ENCODE data around the gene MIER2.

MIER2 gene

DNA sequence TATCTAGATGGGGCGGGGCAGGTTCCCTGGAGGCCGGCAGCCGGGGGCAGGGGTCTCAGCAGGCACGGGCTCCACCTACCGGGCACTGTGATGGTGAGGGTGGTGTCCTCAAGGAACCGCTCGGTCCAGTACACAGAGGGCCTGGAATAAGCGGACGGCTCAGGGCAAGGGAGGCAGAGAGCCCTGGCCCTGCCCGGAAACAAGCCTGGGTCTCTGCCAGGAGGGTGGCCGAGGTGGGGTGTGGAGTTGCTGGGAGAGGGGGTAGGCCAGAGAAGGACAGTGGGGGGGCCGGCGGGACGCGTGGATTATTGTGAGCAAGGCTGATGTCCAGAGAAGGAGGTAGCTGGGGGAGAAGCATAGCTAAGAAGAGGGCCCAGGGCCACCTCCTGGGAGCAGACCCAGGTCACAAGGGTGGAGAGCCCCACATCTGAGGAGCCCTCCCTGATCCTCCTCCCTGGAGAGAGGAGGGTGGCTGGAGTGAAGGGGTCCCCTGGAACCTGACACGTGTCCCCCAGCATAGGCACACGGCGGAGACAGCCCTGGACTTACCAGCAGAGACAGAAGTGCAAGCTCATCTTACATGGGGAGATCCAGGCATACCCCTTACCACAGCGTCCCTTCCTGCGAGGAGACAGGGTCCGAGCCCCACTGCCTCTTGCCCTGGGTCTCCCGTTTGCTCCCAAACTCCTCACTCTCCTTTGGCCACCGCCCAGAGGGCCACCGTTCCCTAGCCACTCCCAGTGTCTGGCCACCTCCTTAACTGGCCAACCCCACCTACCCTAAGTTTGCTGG is 29.0 kb upstream of the MIER2 start:
- TF ChIP-seq, protein P1, sequence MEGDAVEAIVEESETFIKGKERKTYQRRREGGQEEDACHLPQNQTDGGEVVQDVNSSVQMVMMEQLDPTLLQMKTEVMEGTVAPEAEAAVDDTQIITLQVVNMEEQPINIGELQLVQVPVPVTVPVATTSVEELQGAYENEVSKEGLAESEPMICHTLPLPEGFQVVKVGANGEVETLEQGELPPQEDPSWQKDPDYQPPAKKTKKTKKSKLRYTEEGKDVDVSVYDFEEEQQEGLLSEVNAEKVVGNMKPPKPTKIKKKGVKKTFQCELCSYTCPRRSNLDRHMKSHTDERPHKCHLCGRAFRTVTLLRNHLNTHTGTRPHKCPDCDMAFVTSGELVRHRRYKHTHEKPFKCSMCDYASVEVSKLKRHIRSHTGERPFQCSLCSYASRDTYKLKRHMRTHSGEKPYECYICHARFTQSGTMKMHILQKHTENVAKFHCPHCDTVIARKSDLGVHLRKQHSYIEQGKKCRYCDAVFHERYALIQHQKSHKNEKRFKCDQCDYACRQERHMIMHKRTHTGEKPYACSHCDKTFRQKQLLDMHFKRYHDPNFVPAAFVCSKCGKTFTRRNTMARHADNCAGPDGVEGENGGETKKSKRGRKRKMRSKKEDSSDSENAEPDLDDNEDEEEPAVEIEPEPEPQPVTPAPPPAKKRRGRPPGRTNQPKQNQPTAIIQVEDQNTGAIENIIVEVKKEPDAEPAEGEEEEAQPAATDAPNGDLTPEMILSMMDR (IDR thresholded peaks at IDR 0.05; ENCODE audit: extremely low read depth, missing control alignments): no peak

DNA sequence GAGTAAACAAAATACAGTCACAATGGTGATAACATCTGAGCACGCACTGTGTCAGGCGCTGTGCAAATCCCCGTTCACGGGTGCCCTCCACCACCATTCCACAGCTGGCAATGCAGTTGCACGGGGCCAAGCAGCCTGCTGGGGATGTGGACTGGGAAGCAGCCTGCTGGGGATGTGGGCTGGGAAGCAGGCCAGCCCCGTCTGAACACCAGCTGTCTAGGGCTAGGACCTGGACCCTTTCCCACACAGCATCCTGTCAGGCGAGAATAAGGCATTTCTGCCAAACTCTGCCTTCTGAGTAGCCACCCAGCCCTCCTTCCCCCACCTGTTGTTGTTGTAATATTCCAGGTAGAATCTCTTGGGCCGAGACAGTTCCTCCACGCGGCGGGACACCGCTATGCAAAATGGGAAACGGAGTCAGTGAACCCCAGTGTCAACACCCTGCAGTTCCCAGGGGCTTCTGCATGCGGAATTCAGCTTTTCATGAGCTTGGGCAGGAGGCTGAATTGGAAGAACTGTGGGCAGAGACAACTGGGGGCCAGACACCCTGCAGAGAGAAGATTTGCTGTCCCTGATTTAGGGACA is 27.8 kb upstream of the MIER2 start:
- TF ChIP-seq, protein P1 (IDR thresholded peaks at IDR 0.05; ENCODE audit: extremely low read depth, missing control alignments): no peak
- no peak for DNase-seq (ENCODE audit: low spot score)

More for the DNA sequence above, 29.0 kb upstream of the MIER2 start:
- no peak for DNase-seq (ENCODE audit: low spot score)

DNA sequence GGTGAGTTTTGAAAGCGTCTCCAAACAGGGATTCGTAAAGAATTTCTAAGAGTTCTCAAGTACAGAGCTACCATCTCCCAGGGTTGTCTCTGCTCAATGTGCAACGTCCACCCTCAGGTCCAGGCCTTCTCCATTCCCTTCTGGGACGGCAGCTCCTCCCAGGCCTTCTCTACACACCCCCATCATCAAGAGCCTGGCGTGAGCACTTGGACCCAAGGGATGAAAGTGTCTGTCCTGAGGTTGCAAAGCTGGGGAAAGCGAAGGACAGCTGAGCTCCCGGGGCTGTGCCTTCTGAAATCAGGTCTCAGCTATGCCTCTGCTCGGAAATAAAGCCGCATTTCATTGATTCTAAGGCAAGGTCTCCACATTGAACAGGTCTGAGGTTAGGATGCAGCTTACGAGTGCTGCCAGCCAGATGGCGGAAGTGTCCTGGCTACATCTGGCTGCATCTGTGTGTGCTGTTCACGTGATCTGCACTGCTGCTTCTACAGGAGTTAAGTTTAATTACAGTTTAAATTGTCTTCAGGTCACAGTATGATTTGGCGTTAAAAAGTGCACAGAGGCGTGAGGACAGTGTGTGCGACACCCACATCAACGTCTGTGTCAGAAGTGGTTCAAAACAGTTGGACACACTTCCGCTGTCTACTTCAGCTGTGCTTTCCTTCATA is 27.0 kb upstream of the MIER2 start:
- TF ChIP-seq, protein P1 (IDR thresholded peaks at IDR 0.05; ENCODE audit: extremely low read depth, missing control alignments): no peak
- DNase-seq (ENCODE audit: low spot score): no peak

DNA sequence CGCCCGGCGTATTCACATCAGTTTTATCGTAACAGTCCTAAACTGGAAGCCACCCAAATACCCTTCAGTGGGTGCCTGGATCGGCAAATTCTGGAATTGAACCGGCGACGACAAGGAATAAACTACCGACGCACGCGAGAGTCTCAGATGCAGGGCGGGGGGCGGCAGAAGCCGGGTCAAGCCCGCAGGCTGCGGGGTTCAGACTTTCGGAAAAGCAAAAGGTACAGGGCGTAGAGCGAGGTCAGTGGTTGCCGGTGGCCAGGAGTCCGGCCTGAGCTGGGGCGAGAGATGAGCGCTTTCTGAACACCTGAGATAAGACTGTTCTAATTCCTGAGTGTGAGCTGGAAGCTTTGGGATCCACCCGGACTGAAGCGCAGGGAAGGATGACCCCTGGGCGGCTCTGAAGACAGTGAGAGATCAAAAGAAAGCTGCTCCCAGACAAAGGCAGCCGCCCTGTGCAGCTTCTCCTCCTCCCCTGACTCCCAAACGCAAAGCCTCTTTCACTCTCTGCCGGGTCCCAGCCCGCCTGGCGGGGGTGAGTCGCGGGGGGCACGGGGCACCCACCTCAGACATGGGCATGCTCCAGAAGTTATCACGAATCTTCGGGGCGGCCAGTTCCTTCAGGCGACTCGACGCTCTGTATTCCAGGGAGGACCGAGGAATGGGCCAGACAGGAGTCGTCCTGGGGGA is 26.2 kb upstream of the MIER2 start:
- no peak for DNase-seq (ENCODE audit: low spot score)
- TF ChIP-seq, protein P1 (IDR thresholded peaks at IDR 0.05; ENCODE audit: extremely low read depth, missing control alignments): no peak

DNA sequence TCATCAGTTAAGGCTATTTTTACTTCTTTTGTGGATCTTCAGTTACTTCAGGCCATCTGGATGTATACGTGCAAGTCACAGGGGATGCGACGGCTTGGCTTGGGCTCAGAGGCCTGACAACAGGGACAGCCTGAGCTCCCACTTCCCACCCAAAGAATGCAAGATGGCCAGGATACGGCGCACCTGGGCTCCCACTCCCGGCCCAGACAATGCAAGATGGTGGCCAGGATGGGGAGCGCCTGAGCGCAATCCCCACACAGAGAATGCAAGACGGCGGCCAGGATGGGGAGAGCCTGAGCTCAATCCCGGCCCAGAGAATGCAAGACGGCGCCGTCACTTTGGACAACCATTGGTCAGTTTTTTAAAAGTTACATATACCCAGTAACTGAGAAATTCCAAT is 25.3 kb upstream of the MIER2 start:
- TF ChIP-seq, protein P1 (IDR thresholded peaks at IDR 0.05; ENCODE audit: extremely low read depth, missing control alignments): no peak

DNA sequence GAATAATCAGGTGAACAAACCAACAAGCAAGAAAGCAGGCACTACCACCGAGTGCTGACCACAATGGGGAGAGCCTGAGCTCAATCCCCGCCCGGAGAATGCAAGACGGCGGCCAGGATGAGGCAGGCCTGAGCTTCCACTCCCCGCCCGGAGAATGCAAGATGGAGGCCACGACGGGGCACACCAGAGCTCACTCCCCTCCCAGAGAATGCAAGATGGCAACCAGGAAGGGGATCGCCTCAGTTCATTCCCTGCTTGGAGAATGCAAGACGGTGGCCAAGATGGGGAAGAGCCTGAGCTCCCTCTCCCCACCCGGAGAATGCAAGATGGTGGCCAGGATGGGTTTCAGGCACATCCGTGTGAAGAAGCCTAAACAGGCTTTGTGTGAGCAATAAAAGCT is 24.7 kb upstream of the MIER2 start:
- DNase-seq (ENCODE audit: low spot score): no peak
- TF ChIP-seq, protein P1 (IDR thresholded peaks at IDR 0.05; ENCODE audit: extremely low read depth, missing control alignments): no peak

More for the DNA sequence above, 25.3 kb upstream of the MIER2 start:
- no peak for DNase-seq (ENCODE audit: low spot score)

Data from GM20000 (cell line).